CD8-positive, alpha-beta memory T cell (primary cell): Measurements from ENCODE around the gene VWA8. TPM values are rescaled to one million over a fixed set of nuclear protein-coding genes. Genes with fewer than 3 reads are reported as not detected.
A peak's percentile ranks its signal among the peaks of the same experiment; 100 is the strongest.

Experiments used
- CTCF ChIA-PET: fragments of 350-600 bp; sonication (Branson Sonifier 250); formaldehyde crosslinking; loops from one replicate; lab custom pipeline; 2021; ENCODE audit warnings: antibody characterized with exemption; lab: Charles Lee
- POLR2A ChIA-PET: fragments of 350-600 bp; sonication (Branson Sonifier 250); formaldehyde crosslinking; loops from one replicate; lab custom pipeline; 2021; ENCODE audit warnings: antibody characterized with exemption; lab: Charles Lee
- DNase-seq, 5 donors: peaks; one replicate each; pipeline versions ENCODE4 v3.0.0 to v3.0.0-alpha.2; 2020 to 2022; ENCODE audit warnings: mixed read lengths in 1 of 5
- H3K27ac ChIP-seq: one replicate; pipeline ENCODE4 v1.7.0; 2013; ENCODE audit warnings: low read depth, mild to moderate bottlenecking, low read length, moderate library complexity
- H3K27me3 ChIP-seq: 2 replicates; pipeline ENCODE4 v1.7.0; 2013; ENCODE audit warnings: low read length, mild to moderate bottlenecking; ENCODE audit not compliant: insufficient read depth, poor library complexity, severe bottlenecking
- H3K36me3 ChIP-seq: 2 replicates; pipeline ENCODE4 v1.7.0; 2013; ENCODE audit warnings: mild to moderate bottlenecking, low read length, moderate library complexity; ENCODE audit not compliant: insufficient read depth
- H3K4me1 ChIP-seq: 2 replicates; pipeline ENCODE4 v1.7.0; 2013; ENCODE audit warnings: mild to moderate bottlenecking, low read length, moderate library complexity; ENCODE audit not compliant: insufficient read depth
- H3K4me3 ChIP-seq: 2 replicates; pipeline ENCODE4 v1.7.0; 2013; ENCODE audit warnings: mild to moderate bottlenecking, low read length
- H3K9me3 ChIP-seq: 2 replicates; pipeline ENCODE4 v1.7.0; 2013; ENCODE audit warnings: mild to moderate bottlenecking, low read length
- H3K27ac Mint-ChIP-seq, 8 donors: one replicate each; pipeline ENCODE4 v1.8.0; 2020 to 2021; ENCODE audit warnings: mixed read lengths in 8 of 8, mild to moderate bottlenecking in 6 of 8, inconsistent platforms in 3 of 8, moderate library complexity in 3 of 8
- H3K27me3 Mint-ChIP-seq, 2 donors: one replicate each; pipeline ENCODE4 v1.8.0; 2020 to 2021; ENCODE audit warnings: mixed read lengths in 2 of 2, mild to moderate bottlenecking in 1 of 2, moderate library complexity in 1 of 2
- H3K36me3 Mint-ChIP-seq, 3 donors: one replicate each; pipeline ENCODE4 v1.8.0; 2020 to 2021; ENCODE audit warnings: mixed read lengths in 3 of 3, inconsistent platforms in 1 of 3, mild to moderate bottlenecking in 1 of 3
- H3K4me1 Mint-ChIP-seq, 3 donors: one replicate each; pipeline ENCODE4 v1.8.0; 2020 to 2021; ENCODE audit warnings: mixed read lengths in 3 of 3, inconsistent platforms in 1 of 3, mild to moderate bottlenecking in 1 of 3
- H3K4me3 Mint-ChIP-seq, 7 donors: one replicate each; pipeline ENCODE4 v1.8.0; 2020 to 2021; ENCODE audit warnings: mixed read lengths in 7 of 7, mild to moderate bottlenecking in 6 of 7, moderate library complexity in 4 of 7, inconsistent platforms in 2 of 7
- H3K9me3 Mint-ChIP-seq, 5 donors: one replicate each; pipeline ENCODE4 v1.8.0; 2020 to 2022; ENCODE audit warnings: mixed read lengths in 5 of 5, mild to moderate bottlenecking in 3 of 5, moderate library complexity in 2 of 5, inconsistent platforms in 1 of 5
- polyA plus RNA-seq: library from polyadenylated mRNA; unstranded; fragments of 300-500 nt; fragmentation: Illumina TruSeq; gene quantifications from one replicate; pipeline ENCODE4 v1.2.3, GENCODE V29; 2021
- total RNA-seq, 2 experiments: library from RNA; stranded (reverse); gene quantifications; one replicate each; pipeline ENCODE4 v1.2.3, GENCODE V29; 2021

The VWA8 gene
- total RNA-seq (10 to 100 TPM; 21.2 to 21.3 TPM), polyA plus RNA-seq (6.9 TPM)

GRCh38 chr13:41960637-41961465 lies at the start of gene VWA8:
VWA8 (minus strand) TSS chr13:41961109; CDS start chr13:41961015, 94 bp downstream.
- ChIA-PET POLR2A (interaction anchor here (0.7 to 1.0 kb wide), 3 partner anchors 44 to 123 kb away, joined by 3 to 4 read pairs (median 4); no protein-coding TSS in a partner anchor), CTCF (interaction anchor here (0.8 to 1.2 kb wide), 3 partner anchors 11 to 87 kb away, joined by 3 to 4 read pairs (median 3); partner anchors contain the start of gene DGKH)
- Histone ChIP-seq H3K27ac (peak within 1 kb of the TSS; percentile 79), H3K27me3 (no peaks in the 10 kb centered on the region), H3K36me3 (no peaks in the 10 kb centered on the region), H3K9me3 (no peaks in the 10 kb centered on the region), H3K4me1 (peaks cover 23% of the 10 kb centered on the region), H3K4me3 (peak within 1 kb of the TSS; percentile 95)
- Mint-ChIP-seq H3K27me3 (peaks cover 1 to 3% of the 10 kb centered on the region in 2 donors), H3K9me3 (no peaks in the 10 kb centered on the region), H3K27ac (peak within 1 kb of the TSS; percentile 94 to 98 (median 96)), H3K4me3 (peak within 1 kb of the TSS; percentile 91 to 98 (median 94)), H3K36me3 (peaks cover 0 to 7% (median 0%) of the 10 kb centered on the region in 3 donors), H3K4me1 (peaks cover 37 to 54% (median 46%) of the 10 kb centered on the region in 3 donors)
- peak; percentile 68 to 89 (median 81) for DNase-seq

DNA sequence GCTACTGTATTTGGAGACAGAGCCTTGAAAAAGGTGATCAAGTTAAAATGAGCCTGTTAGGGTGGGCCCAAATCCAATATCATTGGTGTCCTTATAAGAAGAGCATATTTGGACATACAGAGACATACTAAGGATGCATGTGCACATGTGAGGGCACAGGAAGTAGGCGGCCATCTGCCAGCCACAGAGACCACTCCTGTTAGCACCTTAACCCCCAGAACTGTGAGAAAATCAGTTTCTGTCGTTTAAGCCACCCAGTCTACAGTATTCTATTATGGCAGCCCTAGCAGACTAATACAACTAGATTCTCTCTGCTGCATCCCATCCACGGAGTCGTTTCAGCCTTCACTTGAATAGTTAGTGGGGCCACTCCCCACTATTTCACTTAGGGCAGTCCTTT lies 48.1 kb upstream of the VWA8 start:
- DNase-seq: no peak
- no peaks in the 10 kb centered on the region for H3K27me3 ChIP-seq
- no peak overlapping the region for H3K4me3 ChIP-seq
- H3K27me3 Mint-ChIP-seq: peaks cover 0 to 1% of the 10 kb centered on the region in 2 donors
- no peak overlapping the region for H3K4me3 Mint-ChIP-seq
- H3K27ac ChIP-seq: no peak overlapping the region
- ChIA-PET POLR2A (no interaction called here), CTCF (no interaction called here)
- H3K9me3 Mint-ChIP-seq: no peaks in the 10 kb centered on the region
- no peaks in the 10 kb centered on the region for H3K36me3 ChIP-seq
- no peak overlapping the region for H3K27ac Mint-ChIP-seq
- H3K4me1 ChIP-seq: no peaks in the 10 kb centered on the region
- no peaks in the 10 kb centered on the region for H3K36me3 Mint-ChIP-seq
- H3K9me3 ChIP-seq: no peaks in the 10 kb centered on the region
- peaks cover 3 to 8% (median 4%) of the 10 kb centered on the region in 3 donors for H3K4me1 Mint-ChIP-seq

- Histone ChIP-seq H3K4me1 (no peaks in the 10 kb centered on the region), H3K27me3 (no peaks in the 10 kb centered on the region), H3K9me3 (no peaks in the 10 kb centered on the region), H3K27ac (no peak overlapping the region), H3K36me3 (no peaks in the 10 kb centered on the region), H3K4me3 (no peak overlapping the region)
- Mint-ChIP-seq H3K36me3 (no peaks in the 10 kb centered on the region), H3K4me3 (no peak overlapping the region), H3K27me3 (no peaks in the 10 kb centered on the region), H3K27ac (peak overlapping the region in 1 of 8 donors; percentile 10), H3K9me3 (no peaks in the 10 kb centered on the region), H3K4me1 (peaks cover 3 to 8% (median 4%) of the 10 kb centered on the region in 3 donors)
- DNase-seq: no peak
- ChIA-PET POLR2A (no interaction called here), CTCF (no interaction called here)
Measured at GRCh38 chr13:42007844-42008243, 46.9 kb upstream of the VWA8 start.

- no peak overlapping the region for H3K4me3 ChIP-seq
- Mint-ChIP-seq H3K27ac (no peak overlapping the region), H3K27me3 (peaks cover 2 to 3% of the 10 kb centered on the region in 2 donors), H3K36me3 (no peaks in the 10 kb centered on the region), H3K4me3 (no peak overlapping the region), H3K4me1 (no peaks in the 10 kb centered on the region), H3K9me3 (no peaks in the 10 kb centered on the region)
- ChIA-PET CTCF (no interaction called here), POLR2A (no interaction called here)
- no peaks in the 10 kb centered on the region for H3K9me3 ChIP-seq
- DNase-seq: no peak
- no peaks in the 10 kb centered on the region for H3K4me1 ChIP-seq
- no peaks in the 10 kb centered on the region for H3K36me3 ChIP-seq
- H3K27ac ChIP-seq: no peak overlapping the region
- H3K27me3 ChIP-seq: peaks cover 3% of the 10 kb centered on the region
Measured at GRCh38 chr13:42002066-42002465, 41.2 kb upstream of the VWA8 start.

- H3K27ac ChIP-seq: no peak overlapping the region
- CTCF ChIA-PET: no interaction called here
- H3K27me3 ChIP-seq: peaks cover 3% of the 10 kb centered on the region
- no peak overlapping the region for H3K27ac Mint-ChIP-seq
- no peaks in the 10 kb centered on the region for H3K36me3 Mint-ChIP-seq
- no peaks in the 10 kb centered on the region for H3K4me1 ChIP-seq
- H3K4me3 ChIP-seq: no peak overlapping the region
- POLR2A ChIA-PET: no interaction called here
- DNase-seq: no peak
- H3K9me3 ChIP-seq: no peaks in the 10 kb centered on the region
- H3K4me1 Mint-ChIP-seq: no peaks in the 10 kb centered on the region
- no peaks in the 10 kb centered on the region for H3K36me3 ChIP-seq
- H3K9me3 Mint-ChIP-seq: no peaks in the 10 kb centered on the region
- no peak overlapping the region for H3K4me3 Mint-ChIP-seq
- H3K27me3 Mint-ChIP-seq: peaks cover 2 to 3% of the 10 kb centered on the region in 2 donors
Measured at GRCh38 chr13:42001580-42001979, 40.7 kb upstream of the VWA8 start.

- H3K9me3 ChIP-seq: no peaks in the 10 kb centered on the region
- H3K4me3 ChIP-seq: no peak overlapping the region
- ChIA-PET CTCF (no interaction called here), POLR2A (no interaction called here)
- no peak overlapping the region for H3K27ac Mint-ChIP-seq
- H3K4me1 ChIP-seq: no peaks in the 10 kb centered on the region
- H3K4me1 Mint-ChIP-seq: peaks cover 0 to 4% (median 3%) of the 10 kb centered on the region in 3 donors
- H3K36me3 Mint-ChIP-seq: no peaks in the 10 kb centered on the region
- H3K36me3 ChIP-seq: no peaks in the 10 kb centered on the region
- peaks cover 3% of the 10 kb centered on the region for H3K27me3 ChIP-seq
- H3K9me3 Mint-ChIP-seq: no peaks in the 10 kb centered on the region
- H3K4me3 Mint-ChIP-seq: no peak overlapping the region
- no peak for DNase-seq
- peaks cover 2 to 3% of the 10 kb centered on the region in 2 donors for H3K27me3 Mint-ChIP-seq
- no peak overlapping the region for H3K27ac ChIP-seq
Measured at GRCh38 chr13:42000846-42001245, 39.9 kb upstream of the VWA8 start.

DNA sequence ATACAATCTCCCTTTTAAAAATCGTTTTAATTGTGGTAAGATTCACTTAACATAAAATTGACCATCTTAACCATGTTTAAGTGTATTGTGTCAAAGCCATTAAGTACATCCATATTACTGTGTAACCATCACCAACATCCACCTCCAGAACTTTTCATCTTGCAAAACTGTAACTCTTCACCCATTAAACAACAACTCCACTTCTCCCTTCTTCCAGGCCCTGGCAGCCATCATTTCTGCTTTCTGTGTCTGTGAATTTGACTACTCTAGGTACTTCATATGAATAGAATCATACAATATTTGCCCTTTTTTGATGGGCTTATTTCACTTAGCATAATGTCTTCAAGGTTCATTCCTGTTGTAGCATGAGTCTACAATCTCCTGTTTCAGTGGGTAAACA lies 36.5 kb upstream of the VWA8 start:
- Mint-ChIP-seq H3K27me3 (peaks cover 2 to 3% of the 10 kb centered on the region in 2 donors), H3K4me1 (peaks cover 0 to 7% (median 5%) of the 10 kb centered on the region in 3 donors), H3K27ac (no peak overlapping the region), H3K4me3 (no peak overlapping the region), H3K9me3 (no peaks in the 10 kb centered on the region), H3K36me3 (no peaks in the 10 kb centered on the region)
- H3K27ac ChIP-seq: no peak overlapping the region
- ChIA-PET CTCF (no interaction called here), POLR2A (no interaction called here)
- H3K4me3 ChIP-seq: no peak overlapping the region
- H3K27me3 ChIP-seq: peaks cover 3% of the 10 kb centered on the region
- no peaks in the 10 kb centered on the region for H3K4me1 ChIP-seq
- no peaks in the 10 kb centered on the region for H3K36me3 ChIP-seq
- H3K9me3 ChIP-seq: no peaks in the 10 kb centered on the region
- no peak for DNase-seq

- H3K4me1 Mint-ChIP-seq: peaks cover 0 to 7% (median 5%) of the 10 kb centered on the region in 3 donors
- Histone ChIP-seq H3K27me3 (no peaks in the 10 kb centered on the region), H3K4me3 (no peak overlapping the region), H3K27ac (no peak overlapping the region), H3K9me3 (no peaks in the 10 kb centered on the region), H3K36me3 (no peaks in the 10 kb centered on the region), H3K4me1 (no peaks in the 10 kb centered on the region)
- H3K36me3 Mint-ChIP-seq: no peaks in the 10 kb centered on the region
- CTCF ChIA-PET: no interaction called here
- no peak overlapping the region for H3K27ac Mint-ChIP-seq
- POLR2A ChIA-PET: no interaction called here
- DNase-seq: no peak
- no peak overlapping the region for H3K4me3 Mint-ChIP-seq
- H3K27me3 Mint-ChIP-seq: peaks cover 2 to 9% of the 10 kb centered on the region in 2 donors
- H3K9me3 Mint-ChIP-seq: no peaks in the 10 kb centered on the region
Measured at GRCh38 chr13:41995946-41996345, 35.0 kb upstream of the VWA8 start.
